HUES64 (cell line): ENCODE data around the gene FARS2.

Experiments used
- H3K27ac ChIP-seq: 2 replicates; pipeline ENCODE4 v1.7.0; 2013; ENCODE audit warnings: low read depth, low read length, inconsistent platforms
- H3K27me3 ChIP-seq: 2 replicates; pipeline ENCODE4 v1.6.1; 2013; ENCODE audit warnings: mild to moderate bottlenecking, low read length; ENCODE audit not compliant: insufficient read depth
- H3K36me3 ChIP-seq: 2 replicates; pipeline ENCODE4 v1.6.1; 2013; ENCODE audit warnings: mild to moderate bottlenecking, low read length; ENCODE audit not compliant: insufficient read depth
- H3K4me1 ChIP-seq: 2 replicates; pipeline ENCODE4 v1.6.1; 2013; ENCODE audit warnings: mild to moderate bottlenecking, low read length, moderate library complexity; ENCODE audit not compliant: insufficient read depth
- H3K4me3 ChIP-seq: 2 replicates; pipeline ENCODE4 v1.5.1; 2013; ENCODE audit warnings: mild to moderate bottlenecking, low read length, moderate library complexity
- H3K9ac ChIP-seq: 2 replicates; pipeline ENCODE4 v1.6.1; 2013; ENCODE audit warnings: mild to moderate bottlenecking, low read depth, low read length
- H3K9me3 ChIP-seq: 2 replicates; pipeline ENCODE4 v1.6.1; 2013; ENCODE audit warnings: low read depth, low read length; ENCODE audit not compliant: insufficient read depth
- WGBS: fragments of 150-250, 120-280 bp; methylation state at CpG from one replicate; pipeline ENCODE4 v1.1.7; 2013; ENCODE audit warnings: missing lambda C conversion rate; 5-methylcytosine and 5-hydroxymethylcytosine counted together

Gene FARS2

GRCh38 chr6:5490501-5491069 lies 229.3 kb downstream of the FARS2 start:
- H3K9me3 ChIP-seq, result no peaks in the 10 kb centered on the region
- 82% methylated on average over 1 of the region's 1 CpG for WGBS
- no peak overlapping the region for H3K27ac ChIP-seq
- H3K36me3 ChIP-seq, result no peaks in the 10 kb centered on the region; the same call in 1 of the 2 replicates
- H3K4me3 ChIP-seq, result no peak overlapping the region
- no peak overlapping the region for H3K9ac ChIP-seq
- H3K4me1 ChIP-seq, result 0 out of 2 replicates have a peak, but pooled peaks cover under 1% of the 10 kb centered on the region
- no peaks in the 10 kb centered on the region for H3K27me3 ChIP-seq

- Histone ChIP-seq H3K4me1 (peaks cover 5% of the 10 kb centered on the region; the same call in 1 of the 2 replicates), H3K4me3 (no peak overlapping the region)
Measured at GRCh38 chr6:5492356-5492755, 231.0 kb downstream of the FARS2 start.

GRCh38 chr6:5493806-5494205 lies 232.5 kb downstream of the FARS2 start:
- Histone ChIP-seq H3K27ac (no peak overlapping the region), H3K27me3 (no peaks in the 10 kb centered on the region), H3K4me3 (no peak overlapping the region), H3K9ac (no peak overlapping the region), H3K4me1 (peaks cover 11% of the 10 kb centered on the region), H3K9me3 (no peaks in the 10 kb centered on the region), H3K36me3 (no peaks in the 10 kb centered on the region)
- 97% methylated on average over 2 of the region's 2 CpGs for WGBS

More at GRCh38 chr6:5492356-5492755, 231.0 kb downstream of the FARS2 start:
- Histone ChIP-seq H3K27ac (no peak overlapping the region), H3K27me3 (no peaks in the 10 kb centered on the region), H3K9me3 (no peaks in the 10 kb centered on the region), H3K36me3 (no peaks in the 10 kb centered on the region; the same call in 1 of the 2 replicates), H3K9ac (no peak overlapping the region)
- 88% methylated on average over 1 of the region's 2 CpGs for WGBS

- H3K36me3 ChIP-seq, result no peaks in the 10 kb centered on the region
- H3K9ac ChIP-seq, result no peak overlapping the region
- H3K4me1 ChIP-seq, result peaks cover 25% of the 10 kb centered on the region
- WGBS, result 97% methylated on average over 10 of the region's 10 CpGs
- no peak overlapping the region for H3K27ac ChIP-seq
- H3K27me3 ChIP-seq, result no peaks in the 10 kb centered on the region
- no peaks in the 10 kb centered on the region for H3K9me3 ChIP-seq
- H3K4me3 ChIP-seq, result no peak overlapping the region
Measured at GRCh38 chr6:5497896-5498578, 236.7 kb downstream of the FARS2 start.

GRCh38 chr6:5498579-5498899 lies 237.2 kb downstream of the FARS2 start:
- H3K9me3 ChIP-seq, result no peaks in the 10 kb centered on the region
- H3K4me1 ChIP-seq, result peaks cover 25% of the 10 kb centered on the region
- H3K27me3 ChIP-seq, result no peaks in the 10 kb centered on the region
- 75% methylated on average over 1 of the region's 1 CpG for WGBS
- no peak overlapping the region for H3K4me3 ChIP-seq
- no peaks in the 10 kb centered on the region for H3K36me3 ChIP-seq
- no peak overlapping the region for H3K9ac ChIP-seq
- no peak overlapping the region for H3K27ac ChIP-seq

GRCh38 chr6:5499644-5500306 lies 238.5 kb downstream of the FARS2 start:
- Histone ChIP-seq H3K27ac (no peak overlapping the region), H3K36me3 (no peaks in the 10 kb centered on the region), H3K9ac (no peak overlapping the region), H3K4me1 (peaks cover 25% of the 10 kb centered on the region), H3K27me3 (no peaks in the 10 kb centered on the region), H3K9me3 (no peaks in the 10 kb centered on the region), H3K4me3 (no peak overlapping the region)
- WGBS, result 80% methylated on average over 5 of the region's 6 CpGs

- Histone ChIP-seq H3K36me3 (no peaks in the 10 kb centered on the region), H3K27me3 (no peaks in the 10 kb centered on the region), H3K4me3 (no peak overlapping the region), H3K27ac (no peak overlapping the region), H3K9me3 (no peaks in the 10 kb centered on the region), H3K4me1 (peaks cover 21% of the 10 kb centered on the region), H3K9ac (no peak overlapping the region)
- WGBS, result 94% methylated on average over 3 of the region's 3 CpGs
Measured at GRCh38 chr6:5501837-5502236, 240.5 kb downstream of the FARS2 start.

GRCh38 chr6:5504078-5504477 lies 242.8 kb downstream of the FARS2 start:
- Histone ChIP-seq H3K9me3 (no peaks in the 10 kb centered on the region), H3K27ac (no peak overlapping the region), H3K36me3 (no peaks in the 10 kb centered on the region), H3K4me1 (peaks cover 15% of the 10 kb centered on the region), H3K9ac (no peak overlapping the region), H3K4me3 (no peak overlapping the region), H3K27me3 (no peaks in the 10 kb centered on the region)
- no CpG with 5 or more reads among the region's 1 CpG for WGBS

GRCh38 chr6:5506149-5506548 lies 244.8 kb downstream of the FARS2 start:
- Histone ChIP-seq H3K9me3 (no peaks in the 10 kb centered on the region), H3K4me3 (no peak overlapping the region), H3K27ac (no peak overlapping the region), H3K4me1 (peaks cover 10% of the 10 kb centered on the region; the same call in 1 of the 2 replicates), H3K27me3 (no peaks in the 10 kb centered on the region), H3K36me3 (no peaks in the 10 kb centered on the region), H3K9ac (no peak overlapping the region)
- 91% methylated on average over 4 of the region's 4 CpGs for WGBS

- Histone ChIP-seq H3K27me3 (no peaks in the 10 kb centered on the region), H3K9me3 (no peaks in the 10 kb centered on the region), H3K4me3 (no peak overlapping the region), H3K36me3 (no peaks in the 10 kb centered on the region), H3K9ac (no peak overlapping the region), H3K27ac (no peak overlapping the region), H3K4me1 (peaks cover 10% of the 10 kb centered on the region; the same call in 1 of the 2 replicates)
- WGBS, result 92% methylated on average over 4 of the region's 4 CpGs
Measured at GRCh38 chr6:5506597-5506996, 245.3 kb downstream of the FARS2 start.

- Histone ChIP-seq H3K36me3 (no peaks in the 10 kb centered on the region), H3K4me1 (peaks cover 12% of the 10 kb centered on the region; the same call in 1 of the 2 replicates), H3K4me3 (no peak overlapping the region), H3K27me3 (no peaks in the 10 kb centered on the region), H3K9ac (no peak overlapping the region), H3K27ac (no peak overlapping the region), H3K9me3 (no peaks in the 10 kb centered on the region)
- WGBS, result 92% methylated on average over 4 of the region's 4 CpGs
Measured at GRCh38 chr6:5507131-5507681, 245.9 kb downstream of the FARS2 start.
